ENCODE measurements around the gene STAMBP.

The STAMBP gene

DNA sequence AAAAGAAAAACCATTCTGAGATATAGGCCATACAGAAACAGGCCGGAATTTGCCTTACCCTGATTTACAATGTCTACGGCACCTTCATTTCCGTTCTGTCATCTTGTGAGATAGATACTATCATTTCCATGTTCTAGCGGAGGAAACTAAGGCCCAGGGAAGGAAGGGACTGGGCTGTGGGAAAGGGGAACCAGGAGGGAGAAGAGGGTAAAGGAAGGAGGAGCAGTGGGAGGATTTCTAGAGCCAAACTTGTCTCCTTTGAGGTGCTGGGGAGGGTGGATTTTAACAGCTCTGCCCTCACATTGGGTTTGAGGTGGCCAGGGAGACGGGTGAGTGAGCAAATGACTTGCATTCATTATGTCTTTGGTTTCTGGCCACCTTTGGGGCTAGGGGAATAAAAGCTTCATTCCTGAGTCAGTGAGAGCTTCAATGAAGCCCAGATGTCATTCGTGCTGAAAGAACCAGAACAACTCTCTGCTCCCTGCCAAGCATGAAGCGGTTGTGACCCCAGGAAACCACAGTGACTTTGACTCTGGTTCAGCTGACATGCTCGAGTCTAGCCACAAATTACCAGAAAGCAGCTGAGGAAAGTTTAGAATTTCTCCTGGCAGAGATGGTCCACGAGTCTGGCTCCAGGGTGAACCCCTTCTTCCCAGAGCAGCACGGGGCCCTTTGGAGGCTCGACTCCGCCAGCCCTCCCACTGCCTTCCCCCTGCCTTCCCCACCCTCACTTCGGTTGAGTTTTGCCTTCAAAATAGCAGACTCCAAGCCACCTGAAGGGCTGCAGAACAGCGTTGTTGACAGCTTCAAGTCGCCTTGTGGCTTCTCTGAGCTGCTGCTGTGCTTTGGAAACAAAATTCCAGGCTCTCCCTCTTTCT is 67.8 kb downstream of the STAMBP start:
- no peak overlapping the region for H3K14ac ChIP-seq (ENCODE audit: low read length)
- no peak overlapping the region for H3K18ac ChIP-seq (ENCODE audit: low read length)
- H2BK5ac ChIP-seq (ENCODE audit: low read length): no peak overlapping the region
- H2BK120ac ChIP-seq (ENCODE audit: low read depth, low read length): no peak overlapping the region
- H3K4me3 ChIP-seq (ENCODE audit: low read length in 2 of 2): no peak overlapping the region
- H3K4me1 ChIP-seq (ENCODE audit: control insufficient read depth in 2 of 2, insufficient read depth in 1 of 2, low read depth in 1 of 2, low read length in 2 of 2): peaks cover 2 to 13% of the 10 kb centered on the region in 2 donors
- no peak overlapping the region for H3K23ac ChIP-seq (ENCODE audit: low read depth, low read length, poor library complexity)
- peaks cover 0 to 18% (median 0%) of the 10 kb centered on the region in 3 experiments for H3K27me3 ChIP-seq (ENCODE audit: control insufficient read depth in 3 of 3, insufficient read depth in 3 of 3, low read depth in 1 of 3, low read length in 3 of 3)
- no peaks in the 10 kb centered on the region for H3K79me1 ChIP-seq (ENCODE audit: low read depth, low read length)
- H3K4me2 ChIP-seq (ENCODE audit: insufficient read depth, low read length, poor library complexity, severe bottlenecking): no peak overlapping the region
- no CpG with 5 or more reads among the region's 15 CpGs for WGBS, 2 donors (ENCODE audit: extremely low coverage in 2 of 2, insufficient read length in 2 of 2, insufficient replicate concordance in 1 of 2)
- H2BK12ac ChIP-seq (ENCODE audit: low read length): no peak overlapping the region
- no peak overlapping the region for H3K27ac ChIP-seq (replicated peaks; ENCODE audit: low read length)
- H3K9ac ChIP-seq (ENCODE audit: low read depth, low read length, poor library complexity): no peak overlapping the region
- H3K9me3 ChIP-seq (replicated peaks in 1 of 2; ENCODE audit: control insufficient read depth in 2 of 2, insufficient read depth in 1 of 2, low read depth in 1 of 2, low read length in 2 of 2): no peaks in the 10 kb centered on the region
- DNase-seq (ENCODE audit: low spot score): no peak
- no peaks in the 10 kb centered on the region for H3K36me3 ChIP-seq (replicated peaks in 1 of 2; ENCODE audit: control insufficient read depth in 2 of 2, insufficient read depth in 2 of 2, low read length in 2 of 2)
- no peak overlapping the region for H2AK5ac ChIP-seq (ENCODE audit: low read depth, low read length)
- H2AFZ ChIP-seq (ENCODE audit: low read length): peak overlapping the region; percentile 86
- no peak overlapping the region for H4K8ac ChIP-seq (ENCODE audit: low read depth, low read length)
- no peak overlapping the region for H3K4ac ChIP-seq (ENCODE audit: low read length)
- H2BK15ac ChIP-seq (ENCODE audit: low read length): no peak overlapping the region
- H4K91ac ChIP-seq (ENCODE audit: low read depth, low read length, poor library complexity): no peak overlapping the region

DNA sequence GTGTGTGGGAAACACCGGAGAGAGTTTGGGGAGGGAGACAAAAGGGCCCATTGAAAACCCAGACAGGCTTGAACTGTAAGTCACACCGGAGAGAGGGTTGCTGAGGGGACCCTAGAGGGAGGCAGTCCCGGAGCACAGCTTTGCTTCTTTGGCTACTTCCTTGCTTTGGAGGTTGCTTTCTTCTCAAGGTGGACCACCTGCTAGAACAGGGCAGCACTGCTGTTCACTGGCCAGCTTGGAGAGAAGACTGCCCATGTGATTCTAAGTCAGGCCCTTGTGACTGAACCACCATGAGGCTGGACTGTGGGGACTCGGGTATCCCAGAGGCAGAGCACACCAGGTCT is 68.5 kb downstream of the STAMBP start:
- Histone ChIP-seq H3K4me2 (ENCODE audit: insufficient read depth, low read length, poor library complexity, severe bottlenecking) (no peak overlapping the region), H3K36me3 (replicated peaks in 1 of 2; ENCODE audit: control insufficient read depth in 2 of 2, insufficient read depth in 2 of 2, low read length in 2 of 2) (no peaks in the 10 kb centered on the region), H3K4me1 (ENCODE audit: control insufficient read depth in 2 of 2, insufficient read depth in 1 of 2, low read depth in 1 of 2, low read length in 2 of 2) (peaks cover 2 to 13% of the 10 kb centered on the region in 2 donors), H2BK5ac (ENCODE audit: low read length) (no peak overlapping the region), H3K27me3 (ENCODE audit: control insufficient read depth in 3 of 3, insufficient read depth in 3 of 3, low read depth in 1 of 3, low read length in 3 of 3) (peaks cover 0 to 16% (median 0%) of the 10 kb centered on the region in 3 experiments), H3K9ac (ENCODE audit: low read depth, low read length, poor library complexity) (no peak overlapping the region), H3K4me3 (ENCODE audit: low read length in 2 of 2) (no peak overlapping the region), H2AK5ac (ENCODE audit: low read depth, low read length) (no peak overlapping the region), H3K4ac (ENCODE audit: low read length) (no peak overlapping the region), H2BK15ac (ENCODE audit: low read length) (no peak overlapping the region), H2BK120ac (ENCODE audit: low read depth, low read length) (no peak overlapping the region), H2AFZ (ENCODE audit: low read length) (peak overlapping the region; percentile 86), H3K18ac (ENCODE audit: low read length) (no peak overlapping the region), H3K27ac (replicated peaks; ENCODE audit: low read length) (no peak overlapping the region), H3K79me1 (ENCODE audit: low read depth, low read length) (no peaks in the 10 kb centered on the region), H3K23ac (ENCODE audit: low read depth, low read length, poor library complexity) (no peak overlapping the region), H3K9me3 (replicated peaks in 1 of 2; ENCODE audit: control insufficient read depth in 2 of 2, insufficient read depth in 1 of 2, low read depth in 1 of 2, low read length in 2 of 2) (no peaks in the 10 kb centered on the region), H2BK12ac (ENCODE audit: low read length) (no peak overlapping the region), H4K91ac (ENCODE audit: low read depth, low read length, poor library complexity) (no peak overlapping the region), H4K8ac (ENCODE audit: low read depth, low read length) (no peak overlapping the region), H3K14ac (ENCODE audit: low read length) (no peak overlapping the region)
- DNase-seq (ENCODE audit: low spot score): no peak
- WGBS, 2 donors (ENCODE audit: extremely low coverage in 2 of 2, insufficient read length in 2 of 2, insufficient replicate concordance in 1 of 2): no CpG with 5 or more reads among the region's 4 CpGs

DNA sequence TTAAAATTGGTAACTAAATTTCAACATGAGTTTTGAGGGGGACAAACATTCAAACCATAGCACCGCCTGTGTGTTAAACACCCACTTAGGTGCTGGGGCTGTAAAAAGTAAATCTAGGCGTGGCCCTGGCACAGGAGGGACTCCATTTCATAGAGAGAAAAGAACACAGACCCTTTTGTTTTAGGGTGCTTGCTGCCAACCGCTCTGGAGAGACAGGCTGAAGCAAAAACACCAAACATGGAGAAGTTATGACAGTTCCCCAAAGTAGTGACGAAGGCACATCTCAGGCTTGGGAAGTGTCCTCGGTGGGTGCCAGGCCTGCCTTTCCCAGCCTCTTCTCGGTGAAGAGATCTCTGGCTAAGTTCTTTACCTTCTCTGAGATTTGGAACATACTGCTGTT is 69.2 kb downstream of the STAMBP start:
- Histone ChIP-seq H3K9ac (ENCODE audit: low read depth, low read length, poor library complexity) (no peak overlapping the region), H2BK120ac (ENCODE audit: low read depth, low read length) (no peak overlapping the region), H3K23ac (ENCODE audit: low read depth, low read length, poor library complexity) (no peak overlapping the region), H3K14ac (ENCODE audit: low read length) (no peak overlapping the region), H3K27me3 (ENCODE audit: control insufficient read depth in 3 of 3, insufficient read depth in 3 of 3, low read depth in 1 of 3, low read length in 3 of 3) (peaks cover 0 to 11% (median 0%) of the 10 kb centered on the region in 3 experiments), H3K9me3 (replicated peaks in 1 of 2; ENCODE audit: control insufficient read depth in 2 of 2, insufficient read depth in 1 of 2, low read depth in 1 of 2, low read length in 2 of 2) (no peaks in the 10 kb centered on the region), H3K27ac (replicated peaks; ENCODE audit: low read length) (no peak overlapping the region), H3K4me2 (ENCODE audit: insufficient read depth, low read length, poor library complexity, severe bottlenecking) (no peak overlapping the region), H3K4me1 (ENCODE audit: control insufficient read depth in 2 of 2, insufficient read depth in 1 of 2, low read depth in 1 of 2, low read length in 2 of 2) (peaks cover 2 to 13% of the 10 kb centered on the region in 2 donors), H2BK15ac (ENCODE audit: low read length) (no peak overlapping the region), H3K4ac (ENCODE audit: low read length) (no peak overlapping the region), H2BK12ac (ENCODE audit: low read length) (no peak overlapping the region), H3K18ac (ENCODE audit: low read length) (no peak overlapping the region), H2AK5ac (ENCODE audit: low read depth, low read length) (no peak overlapping the region), H2BK5ac (ENCODE audit: low read length) (no peak overlapping the region), H3K79me1 (ENCODE audit: low read depth, low read length) (no peaks in the 10 kb centered on the region), H3K4me3 (ENCODE audit: low read length in 2 of 2) (no peak overlapping the region), H2AFZ (ENCODE audit: low read length) (no peak overlapping the region), H4K8ac (ENCODE audit: low read depth, low read length) (no peak overlapping the region), H4K91ac (ENCODE audit: low read depth, low read length, poor library complexity) (no peak overlapping the region), H3K36me3 (replicated peaks in 1 of 2; ENCODE audit: control insufficient read depth in 2 of 2, insufficient read depth in 2 of 2, low read length in 2 of 2) (no peaks in the 10 kb centered on the region)
- no CpG with 5 or more reads among the region's 6 CpGs for WGBS, 2 donors (ENCODE audit: extremely low coverage in 2 of 2, insufficient read length in 2 of 2, insufficient replicate concordance in 1 of 2)
- no peak for DNase-seq (ENCODE audit: low spot score)

DNA sequence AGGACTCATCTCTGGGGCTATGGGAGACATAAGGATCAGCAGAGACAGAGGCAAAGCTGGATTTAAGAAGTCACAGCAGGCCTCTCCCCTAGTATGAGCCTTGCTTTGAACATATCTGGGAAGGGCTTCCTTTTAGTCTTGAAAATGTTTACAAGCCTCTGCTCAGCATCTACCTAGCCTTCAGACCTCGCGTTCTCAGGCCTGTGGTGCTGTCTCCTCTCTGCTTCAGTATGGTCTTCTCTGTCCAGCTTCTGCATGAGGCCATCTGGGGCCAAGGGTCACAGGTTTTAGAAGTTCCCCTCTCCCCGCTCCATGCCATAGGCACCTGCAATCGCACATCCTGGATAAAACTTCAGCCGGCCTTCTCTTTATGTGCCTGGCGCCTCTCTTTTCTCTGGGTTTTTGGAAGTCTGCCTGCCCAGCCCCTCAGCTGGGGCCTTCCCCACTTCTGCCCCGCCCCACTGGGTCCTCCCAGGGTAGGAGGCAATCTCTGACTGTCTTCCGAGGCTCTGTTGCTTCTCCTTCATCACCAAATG is 71.1 kb downstream of the STAMBP start:
- H2BK15ac ChIP-seq (ENCODE audit: low read length): no peak overlapping the region
- no peaks in the 10 kb centered on the region for H3K9me3 ChIP-seq (replicated peaks in 1 of 2; ENCODE audit: control insufficient read depth in 2 of 2, insufficient read depth in 1 of 2, low read depth in 1 of 2, low read length in 2 of 2)
- no peak overlapping the region for H3K4me3 ChIP-seq (ENCODE audit: low read length in 2 of 2)
- WGBS, 2 donors (ENCODE audit: extremely low coverage in 2 of 2, insufficient read length in 2 of 2, insufficient replicate concordance in 1 of 2): no CpG with 5 or more reads among the region's 8 CpGs
- H3K36me3 ChIP-seq (replicated peaks in 1 of 2; ENCODE audit: control insufficient read depth in 2 of 2, insufficient read depth in 2 of 2, low read length in 2 of 2): no peaks in the 10 kb centered on the region
- H4K8ac ChIP-seq (ENCODE audit: low read depth, low read length): no peak overlapping the region
- H3K79me1 ChIP-seq (ENCODE audit: low read depth, low read length): no peaks in the 10 kb centered on the region
- no peak overlapping the region for H3K4ac ChIP-seq (ENCODE audit: low read length)
- no peak overlapping the region for H3K23ac ChIP-seq (ENCODE audit: low read depth, low read length, poor library complexity)
- H4K91ac ChIP-seq (ENCODE audit: low read depth, low read length, poor library complexity): no peak overlapping the region
- peaks cover 2 to 13% of the 10 kb centered on the region in 2 donors for H3K4me1 ChIP-seq (ENCODE audit: control insufficient read depth in 2 of 2, insufficient read depth in 1 of 2, low read depth in 1 of 2, low read length in 2 of 2)
- no peak overlapping the region for H2AK5ac ChIP-seq (ENCODE audit: low read depth, low read length)
- H2AFZ ChIP-seq (ENCODE audit: low read length): no peak overlapping the region
- H2BK120ac ChIP-seq (ENCODE audit: low read depth, low read length): no peak overlapping the region
- peak overlapping the region; percentile 14 for H2BK5ac ChIP-seq (ENCODE audit: low read length)
- peaks cover 0 to 3% (median 0%) of the 10 kb centered on the region in 3 experiments for H3K27me3 ChIP-seq (ENCODE audit: control insufficient read depth in 3 of 3, insufficient read depth in 3 of 3, low read depth in 1 of 3, low read length in 3 of 3)
- no peak overlapping the region for H3K14ac ChIP-seq (ENCODE audit: low read length)
- H2BK12ac ChIP-seq (ENCODE audit: low read length): no peak overlapping the region
- no peak overlapping the region for H3K9ac ChIP-seq (ENCODE audit: low read depth, low read length, poor library complexity)
- no peak overlapping the region for H3K27ac ChIP-seq (replicated peaks; ENCODE audit: low read length)
- no peak overlapping the region for H3K4me2 ChIP-seq (ENCODE audit: insufficient read depth, low read length, poor library complexity, severe bottlenecking)
- H3K18ac ChIP-seq (ENCODE audit: low read length): no peak overlapping the region
- DNase-seq (ENCODE audit: low spot score): no peak

Measured in neuronal stem cell (in vitro differentiated cells).